GM23338 (cell line): Measurements from ENCODE around the gene BCAS1. TPM values are rescaled to one million over a fixed set of nuclear protein-coding genes. Genes with fewer than 3 reads are reported as not detected.

Source experiments
- ATAC-seq: fragments of 200-7000 bp; cut with Tn5 transposase; 3 replicates; pipeline ENCODE4 v1.9.1; 2020
- DNase-seq: peaks from one replicate; pipeline ENCODE4 v3.0.0-alpha.2; 2015; ENCODE audit warnings: low spot score
- H2AFZ ChIP-seq: fragments of 200-600 bp; sonication (generic); 2 replicates; pipeline ENCODE4 v1.8.0; 2016; ENCODE audit warnings: antibody characterized with exemption, mild to moderate bottlenecking, moderate library complexity
- H3F3A ChIP-seq: fragments of 200-600 bp; sonication (generic); replicated peaks from 2 replicates; pipeline ENCODE4 v1.8.0; 2017; ENCODE audit warnings: antibody characterized with exemption, mixed run types, low read depth
- H3K27ac ChIP-seq: fragments of 200-600 bp; sonication (generic); 2 replicates; pipeline ENCODE4 v1.6.1; 2016; ENCODE audit warnings: low read depth
- H3K27me3 ChIP-seq: fragments of 200-600 bp; sonication (generic); 2 replicates; pipeline ENCODE4 v1.8.0; 2016; ENCODE audit warnings: mild to moderate bottlenecking, mixed run types, moderate library complexity; ENCODE audit not compliant: insufficient read depth
- H3K36me3 ChIP-seq: fragments of 200-600 bp; sonication (generic); 2 replicates; pipeline ENCODE4 v1.8.0; 2016; ENCODE audit warnings: mild to moderate bottlenecking; ENCODE audit not compliant: insufficient read depth
- H3K4me1 ChIP-seq: fragments of 200-600 bp; sonication (generic); 2 replicates; pipeline ENCODE4 v1.8.0; 2016; ENCODE audit warnings: mild to moderate bottlenecking, moderate library complexity; ENCODE audit not compliant: insufficient read depth
- H3K4me2 ChIP-seq: fragments of 200-600 bp; sonication (generic); 2 replicates; pipeline ENCODE4 v1.7.1; 2017; ENCODE audit warnings: mixed run types
- H3K4me3 ChIP-seq: fragments of 200-600 bp; sonication (generic); 2 replicates; pipeline ENCODE4 v1.6.1; 2016; ENCODE audit warnings: mixed run types
- H3K79me2 ChIP-seq: fragments of 200-600 bp; sonication (generic); replicated peaks from 2 replicates; pipeline ENCODE4 v1.8.0; 2017; ENCODE audit warnings: mild to moderate bottlenecking; ENCODE audit not compliant: insufficient read depth
- H3K9me2 ChIP-seq: fragments of 200-600 bp; sonication (generic); 2 replicates; pipeline ENCODE4 v1.8.0; 2017; ENCODE audit not compliant: insufficient read depth
- H4K20me1 ChIP-seq: fragments of 200-600 bp; sonication (generic); replicated peaks from 2 replicates; pipeline ENCODE4 v1.8.0; 2017; ENCODE audit warnings: mild to moderate bottlenecking; ENCODE audit not compliant: insufficient read depth
- H3K27ac Mint-ChIP-seq: 2 replicates; pipeline ENCODE4 v1.8.0; 2020; ENCODE audit warnings: inconsistent platforms, mild to moderate bottlenecking, moderate library complexity, mixed read lengths
- H3K27me3 Mint-ChIP-seq: 3 replicates; pipeline ENCODE4 v1.8.0; 2022; ENCODE audit warnings: low read depth, mild to moderate bottlenecking, moderate library complexity, mixed read lengths, inconsistent platforms; ENCODE audit not compliant: insufficient read depth, poor library complexity
- H3K36me3 Mint-ChIP-seq: 3 replicates; pipeline ENCODE4 v1.8.0; 2021; ENCODE audit warnings: low read depth, mild to moderate bottlenecking, inconsistent platforms, moderate library complexity, mixed read lengths
- H3K4me1 Mint-ChIP-seq: 3 replicates; pipeline ENCODE4 v1.8.0; 2020; ENCODE audit warnings: mild to moderate bottlenecking, inconsistent platforms, mixed read lengths
- H3K4me3 Mint-ChIP-seq: 3 replicates; pipeline ENCODE4 v1.8.0; 2021; ENCODE audit warnings: moderate library complexity, mild to moderate bottlenecking, inconsistent platforms, mixed read lengths
- H3K9me3 Mint-ChIP-seq: 3 replicates; pipeline ENCODE4 v1.8.0; 2020; ENCODE audit warnings: moderate library complexity, mild to moderate bottlenecking, inconsistent platforms, mixed read lengths
- CREB1 ChIP-seq: fragments of 250-450 bp; sonication (Bioruptor Pico); IDR thresholded peaks from 2 replicates; pipeline ENCODE4 v1.5.0; 2020; ENCODE audit warnings: low read depth, mild to moderate bottlenecking, moderate library complexity
- CTCF ChIP-seq, 2 experiments: fragments of 200-600 bp in 1 of 2; sonication (generic) in 1 of 2; conservative IDR thresholded peaks; 2 replicates each; pipeline versions ENCODE4 v1.5.1 to v1.6.1; 2016 to 2017; ENCODE audit warnings: antibody characterized with exemption in 2 of 2, low read depth in 2 of 2, mild to moderate bottlenecking in 2 of 2, moderate library complexity in 1 of 2
- EZH2 ChIP-seq: fragments of 200-600 bp; sonication (generic); IDR thresholded peaks from one replicate; pipeline ENCODE4 v1.8.0; 2017; ENCODE audit warnings: antibody characterized with exemption, mild to moderate bottlenecking, low read depth; ENCODE audit not compliant: unreplicated experiment
- JUNB ChIP-seq: IDR thresholded peaks from one replicate; pipeline ENCODE4 v1.6.1; 2016; ENCODE audit warnings: antibody characterized with exemption; ENCODE audit not compliant: unreplicated experiment
- NANOG ChIP-seq: IDR thresholded peaks from 2 replicates; pipeline ENCODE4 v1.6.1; 2016; ENCODE audit warnings: antibody characterized with exemption, borderline replicate concordance
- POLR2AphosphoS5 ChIP-seq: IDR thresholded peaks from 2 replicates; pipeline ENCODE4 v1.6.1; 2016; ENCODE audit warnings: antibody characterized with exemption, low read depth
- STAT1 ChIP-seq: IDR thresholded peaks from one replicate; pipeline ENCODE4 v1.6.1; 2016; ENCODE audit warnings: antibody characterized with exemption; ENCODE audit not compliant: unreplicated experiment
- ZNF114 ChIP-seq: fragments of 250-450 bp; sonication (Bioruptor Pico); IDR thresholded peaks from 2 replicates; pipeline ENCODE4 v1.5.0; 2020; ENCODE audit warnings: mild to moderate bottlenecking, moderate library complexity
- ZNF331 ChIP-seq: fragments of 250-450 bp; sonication (Bioruptor Pico); IDR thresholded peaks from 2 replicates; pipeline ENCODE4 v1.5.0; 2020; ENCODE audit warnings: low read depth, mild to moderate bottlenecking, moderate library complexity
- polyA plus RNA-seq: library from polyadenylated mRNA; unstranded; fragments of >200 nt; fragmentation: Nextera tagmentation; extraction: Ambion mirVana; gene quantifications from 2 replicates; pipeline ENCODE4 v1.2.1, GENCODE V29; 2016
- total RNA-seq: library from RNA; depleted of rRNA; stranded (reverse); fragments of >200 nt; shearing (Covaris generic); gene quantifications from 2 replicates; pipeline ENCODE4 v1.2.3, GENCODE V29; 2014
- TF ChIP-seq, protein P1 (sequence below): fragments of 250-450 bp; sonication (Bioruptor Pico); IDR thresholded peaks from 2 replicates; pipeline ENCODE4 v1.5.0; 2020; ENCODE audit warnings: mild to moderate bottlenecking, moderate library complexity
- TF ChIP-seq, protein P2 (sequence below): IDR thresholded peaks from one replicate; pipeline ENCODE4 v1.6.1; 2018; ENCODE audit warnings: antibody characterized with exemption; ENCODE audit not compliant: unreplicated experiment

Gene BCAS1
- total and polyA plus RNA-seq, 2 experiments from 2014 or later: 0.17 to 0.19 TPM

DNA sequence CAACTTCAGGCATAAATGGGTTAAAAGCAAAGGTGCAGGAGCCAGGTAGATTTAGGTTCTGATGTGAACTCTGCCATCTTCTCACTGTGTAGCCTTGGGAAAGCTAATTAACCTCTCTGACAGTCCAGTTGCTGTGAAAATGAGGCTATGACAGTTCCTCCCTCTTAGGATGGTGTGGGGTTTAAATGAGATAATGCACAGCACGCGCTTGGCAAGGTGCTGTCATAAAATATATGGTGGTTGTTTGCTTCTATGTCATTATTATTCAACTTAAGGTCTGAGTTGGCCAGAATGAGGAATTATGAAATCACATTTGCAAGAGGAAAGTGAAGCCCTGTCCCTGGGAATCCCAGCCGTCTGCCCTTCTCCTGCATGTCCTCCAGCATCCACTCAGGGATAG is 15.5 kb upstream of the BCAS1 start (continued):
- TF ChIP-seq ZNF331: no peak
- TF ChIP-seq EZH2: no peak
- no peak for TF ChIP-seq JUNB
- TF ChIP-seq CREB1 (CRISPR knock-in tag): no peak

- TF ChIP-seq CREB1 (CRISPR knock-in tag): no peak
- TF ChIP-seq CTCF (conservative IDR thresholded peaks at IDR 0.05; ENCODE audit: low read depth in 2 of 2): no peak
- TF ChIP-seq STAT1: no peak
- TF ChIP-seq POLR2AphosphoS5: no peak
- no peak for TF ChIP-seq NANOG
- TF ChIP-seq ZNF114: no peak
- TF ChIP-seq, protein P1, sequence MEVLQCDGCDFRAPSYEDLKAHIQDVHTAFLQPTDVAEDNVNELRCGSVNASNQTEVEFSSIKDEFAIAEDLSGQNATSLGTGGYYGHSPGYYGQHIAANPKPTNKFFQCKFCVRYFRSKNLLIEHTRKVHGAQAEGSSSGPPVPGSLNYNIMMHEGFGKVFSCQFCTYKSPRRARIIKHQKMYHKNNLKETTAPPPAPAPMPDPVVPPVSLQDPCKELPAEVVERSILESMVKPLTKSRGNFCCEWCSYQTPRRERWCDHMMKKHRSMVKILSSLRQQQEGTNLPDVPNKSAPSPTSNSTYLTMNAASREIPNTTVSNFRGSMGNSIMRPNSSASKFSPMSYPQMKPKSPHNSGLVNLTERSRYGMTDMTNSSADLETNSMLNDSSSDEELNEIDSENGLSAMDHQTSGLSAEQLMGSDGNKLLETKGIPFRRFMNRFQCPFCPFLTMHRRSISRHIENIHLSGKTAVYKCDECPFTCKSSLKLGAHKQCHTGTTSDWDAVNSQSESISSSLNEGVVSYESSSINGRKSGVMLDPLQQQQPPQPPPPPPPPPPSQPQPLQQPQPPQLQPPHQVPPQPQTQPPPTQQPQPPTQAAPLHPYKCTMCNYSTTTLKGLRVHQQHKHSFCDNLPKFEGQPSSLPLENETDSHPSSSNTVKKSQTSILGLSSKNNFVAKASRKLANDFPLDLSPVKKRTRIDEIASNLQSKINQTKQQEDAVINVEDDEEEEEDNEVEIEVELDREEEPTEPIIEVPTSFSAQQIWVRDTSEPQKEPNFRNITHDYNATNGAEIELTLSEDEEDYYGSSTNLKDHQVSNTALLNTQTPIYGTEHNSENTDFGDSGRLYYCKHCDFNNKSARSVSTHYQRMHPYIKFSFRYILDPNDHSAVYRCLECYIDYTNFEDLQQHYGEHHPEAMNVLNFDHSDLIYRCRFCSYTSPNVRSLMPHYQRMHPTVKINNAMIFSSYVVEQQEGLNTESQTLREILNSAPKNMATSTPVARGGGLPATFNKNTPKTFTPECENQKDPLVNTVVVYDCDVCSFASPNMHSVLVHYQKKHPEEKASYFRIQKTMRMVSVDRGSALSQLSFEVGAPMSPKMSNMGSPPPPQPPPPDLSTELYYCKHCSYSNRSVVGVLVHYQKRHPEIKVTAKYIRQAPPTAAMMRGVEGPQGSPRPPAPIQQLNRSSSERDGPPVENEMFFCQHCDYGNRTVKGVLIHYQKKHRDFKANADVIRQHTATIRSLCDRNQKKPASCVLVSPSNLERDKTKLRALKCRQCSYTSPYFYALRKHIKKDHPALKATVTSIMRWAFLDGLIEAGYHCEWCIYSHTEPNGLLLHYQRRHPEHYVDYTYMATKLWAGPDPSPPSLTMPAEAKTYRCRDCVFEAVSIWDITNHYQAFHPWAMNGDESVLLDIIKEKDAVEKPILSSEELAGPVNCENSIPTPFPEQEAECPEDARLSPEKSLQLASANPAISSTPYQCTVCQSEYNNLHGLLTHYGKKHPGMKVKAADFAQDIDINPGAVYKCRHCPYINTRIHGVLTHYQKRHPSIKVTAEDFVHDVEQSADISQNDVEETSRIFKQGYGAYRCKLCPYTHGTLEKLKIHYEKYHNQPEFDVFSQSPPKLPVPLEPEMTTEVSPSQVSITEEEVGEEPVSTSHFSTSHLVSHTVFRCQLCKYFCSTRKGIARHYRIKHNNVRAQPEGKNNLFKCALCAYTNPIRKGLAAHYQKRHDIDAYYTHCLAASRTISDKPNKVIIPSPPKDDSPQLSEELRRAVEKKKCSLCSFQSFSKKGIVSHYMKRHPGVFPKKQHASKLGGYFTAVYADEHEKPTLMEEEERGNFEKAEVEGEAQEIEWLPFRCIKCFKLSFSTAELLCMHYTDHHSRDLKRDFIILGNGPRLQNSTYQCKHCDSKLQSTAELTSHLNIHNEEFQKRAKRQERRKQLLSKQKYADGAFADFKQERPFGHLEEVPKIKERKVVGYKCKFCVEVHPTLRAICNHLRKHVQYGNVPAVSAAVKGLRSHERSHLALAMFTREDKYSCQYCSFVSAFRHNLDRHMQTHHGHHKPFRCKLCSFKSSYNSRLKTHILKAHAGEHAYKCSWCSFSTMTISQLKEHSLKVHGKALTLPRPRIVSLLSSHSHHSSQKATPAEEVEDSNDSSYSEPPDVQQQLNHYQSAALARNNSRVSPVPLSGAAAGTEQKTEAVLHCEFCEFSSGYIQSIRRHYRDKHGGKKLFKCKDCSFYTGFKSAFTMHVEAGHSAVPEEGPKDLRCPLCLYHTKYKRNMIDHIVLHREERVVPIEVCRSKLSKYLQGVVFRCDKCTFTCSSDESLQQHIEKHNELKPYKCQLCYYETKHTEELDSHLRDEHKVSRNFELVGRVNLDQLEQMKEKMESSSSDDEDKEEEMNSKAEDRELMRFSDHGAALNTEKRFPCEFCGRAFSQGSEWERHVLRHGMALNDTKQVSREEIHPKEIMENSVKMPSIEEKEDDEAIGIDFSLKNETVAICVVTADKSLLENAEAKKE: no peak
- no peak for TF ChIP-seq ZNF331
- TF ChIP-seq, protein P2, sequence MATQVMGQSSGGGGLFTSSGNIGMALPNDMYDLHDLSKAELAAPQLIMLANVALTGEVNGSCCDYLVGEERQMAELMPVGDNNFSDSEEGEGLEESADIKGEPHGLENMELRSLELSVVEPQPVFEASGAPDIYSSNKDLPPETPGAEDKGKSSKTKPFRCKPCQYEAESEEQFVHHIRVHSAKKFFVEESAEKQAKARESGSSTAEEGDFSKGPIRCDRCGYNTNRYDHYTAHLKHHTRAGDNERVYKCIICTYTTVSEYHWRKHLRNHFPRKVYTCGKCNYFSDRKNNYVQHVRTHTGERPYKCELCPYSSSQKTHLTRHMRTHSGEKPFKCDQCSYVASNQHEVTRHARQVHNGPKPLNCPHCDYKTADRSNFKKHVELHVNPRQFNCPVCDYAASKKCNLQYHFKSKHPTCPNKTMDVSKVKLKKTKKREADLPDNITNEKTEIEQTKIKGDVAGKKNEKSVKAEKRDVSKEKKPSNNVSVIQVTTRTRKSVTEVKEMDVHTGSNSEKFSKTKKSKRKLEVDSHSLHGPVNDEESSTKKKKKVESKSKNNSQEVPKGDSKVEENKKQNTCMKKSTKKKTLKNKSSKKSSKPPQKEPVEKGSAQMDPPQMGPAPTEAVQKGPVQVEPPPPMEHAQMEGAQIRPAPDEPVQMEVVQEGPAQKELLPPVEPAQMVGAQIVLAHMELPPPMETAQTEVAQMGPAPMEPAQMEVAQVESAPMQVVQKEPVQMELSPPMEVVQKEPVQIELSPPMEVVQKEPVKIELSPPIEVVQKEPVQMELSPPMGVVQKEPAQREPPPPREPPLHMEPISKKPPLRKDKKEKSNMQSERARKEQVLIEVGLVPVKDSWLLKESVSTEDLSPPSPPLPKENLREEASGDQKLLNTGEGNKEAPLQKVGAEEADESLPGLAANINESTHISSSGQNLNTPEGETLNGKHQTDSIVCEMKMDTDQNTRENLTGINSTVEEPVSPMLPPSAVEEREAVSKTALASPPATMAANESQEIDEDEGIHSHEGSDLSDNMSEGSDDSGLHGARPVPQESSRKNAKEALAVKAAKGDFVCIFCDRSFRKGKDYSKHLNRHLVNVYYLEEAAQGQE: no peak
- no peak for TF ChIP-seq EZH2
- Histone ChIP-seq H3K79me2 (no peaks in the 10 kb centered on the region), H3K36me3 (no peaks in the 10 kb centered on the region), H3K27ac (no peak overlapping the region), H3K4me2 (no peak overlapping the region), H3F3A (no peaks in the 10 kb centered on the region), H2AFZ (no peak overlapping the region), H3K9me2 (0 out of 2 replicates have a peak, but pooled peaks cover 4% of the 10 kb centered on the region), H3K4me3 (no peak overlapping the region), H3K4me1 (no peaks in the 10 kb centered on the region), H4K20me1 (no peaks in the 10 kb centered on the region), H3K27me3 (no peaks in the 10 kb centered on the region)
- H3K27me3 Mint-ChIP-seq: no peaks in the 10 kb centered on the region
- no peaks in the 10 kb centered on the region for H3K4me1 Mint-ChIP-seq
- no peaks in the 10 kb centered on the region for H3K36me3 Mint-ChIP-seq
- no peaks in the 10 kb centered on the region for H3K9me3 Mint-ChIP-seq
- no peak overlapping the region for H3K4me3 Mint-ChIP-seq
- DNase-seq (no peak), ATAC-seq (no peak)
- no peak overlapping the region for H3K27ac Mint-ChIP-seq
Measured at GRCh38 chr20:54085425-54085824, 15.0 kb upstream of the BCAS1 start.
